Right ventricle myocardium inferior (tissue), 1 donor: ENCODE data around the gene C2orf42. TPM values are rescaled to one million over a fixed set of nuclear protein-coding genes. Genes with fewer than 3 reads are reported as not detected.
"Not testable (repeated sequence)": the region's sequence is repeated elsewhere in the genome, so short reads cannot be mapped to it uniquely, and the experiment has no call there.

Source experiments
- ATAC-seq: fragments of 200-7000 bp; cut with Tn5 transposase; one replicate; pipeline ENCODE4 v1.9.1; 2020; ENCODE audit warnings: mild to moderate bottlenecking, moderate library complexity
- DNase-seq: peaks from one replicate; pipeline ENCODE4 v3.0.0; 2021; ENCODE audit errors: missing footprints
- intact Hi-C: fragments of 100-400 bp; cut with DNase I; formaldehyde crosslinking; loops from one replicate; pipeline ENCODE4 v1.11.0; 2022
- long read RNA-seq: library from polyadenylated mRNA; unstranded; transcript quantifications from one replicate; pipeline ENCODE4 v2.0.0, GENCODE V29; 2021
- total RNA-seq: library from RNA; stranded (reverse); fragmentation: NEBNext Ultra II Directional; extraction: Animal tissue kit (Norgen Biotek cat#: 25700); gene quantifications from one replicate; pipeline ENCODE4 v1.2.1, GENCODE V29; 2021
- donor health status: DM: no; HTN: yes; CAD: no; lungs with severe emphysema.

C2orf42 gene
- total RNA-seq = 14.1 TPM
- long read RNA-seq, partial matches to known transcripts = 0 of 7 reads
- long read RNA-seq, other reads (novel, unspliced or antisense) = 6 of 7 reads

- peak; percentile 96 for DNase-seq
- peak; percentile 98 for ATAC-seq
- intact Hi-C loops = loop anchor here (1.0 to 5.0 kb wide), 4 partner anchors 57 to 276 kb away; partner anchors contain the start of genes FAM136A and PCBP1
These were observed at the start of gene C2orf42 for GRCh38 chr2:70190418-70191243. C2orf42 (minus strand) TSS chr2:70191019; CDS start chr2:70181985, 9,034 bp downstream.

GRCh38 chr2:70240599-70240998 lies 49.8 kb upstream of the C2orf42 start:
- no peak for DNase-seq
- ATAC-seq = no peak
- intact Hi-C loops = no loop called here

GRCh38 chr2:70233926-70234325 lies 43.1 kb upstream of the C2orf42 start:
- intact Hi-C loops = no loop called here
- DNase-seq (no peak), ATAC-seq (no peak)

- ATAC-seq (no peak), DNase-seq (no peak)
- intact Hi-C loops = no loop called here
These were observed 36.0 kb upstream of the C2orf42 start for GRCh38 chr2:70226781-70227180.

- DNase-seq, ATAC-seq, intact Hi-C loops: not testable (repeated sequence)
These were observed 32.5 kb upstream of the C2orf42 start for GRCh38 chr2:70223305-70223704.

- no peak for DNase-seq
- intact Hi-C loops = no loop called here
- no peak for ATAC-seq
These were observed 24.2 kb upstream of the C2orf42 start for GRCh38 chr2:70214953-70215549.

- DNase-seq (no peak), ATAC-seq (no peak)
- intact Hi-C loops = no loop called here
These were observed 23.5 kb upstream of the C2orf42 start for GRCh38 chr2:70214365-70214764.

GRCh38 chr2:70212298-70212932 lies 21.6 kb upstream of the C2orf42 start:
- DNase-seq (no peak), ATAC-seq (no peak)
- intact Hi-C loops = no loop called here

GRCh38 chr2:70211595-70211994 lies 20.8 kb upstream of the C2orf42 start:
- intact Hi-C loops = no loop called here

GRCh38 chr2:70204452-70204851 lies 13.6 kb upstream of the C2orf42 start:
- intact Hi-C loops = no loop called here
- ATAC-seq (no peak), DNase-seq (no peak)

More at GRCh38 chr2:70211595-70211994, 20.8 kb upstream of the C2orf42 start:
- ATAC-seq (no peak), DNase-seq (no peak)

GRCh38 chr2:70203086-70203485 lies 12.3 kb upstream of the C2orf42 start:
- no peak for ATAC-seq
- intact Hi-C loops = no loop called here
- no peak for DNase-seq

- ATAC-seq (no peak), DNase-seq (no peak)
- intact Hi-C loops = no loop called here
These were observed 11.5 kb upstream of the C2orf42 start for GRCh38 chr2:70202236-70202806.

GRCh38 chr2:70201831-70202230 lies 11.0 kb upstream of the C2orf42 start:
- intact Hi-C loops = no loop called here
- no peak for ATAC-seq
- no peak for DNase-seq

- intact Hi-C loops = no loop called here
- ATAC-seq (no peak), DNase-seq (no peak)
These were observed 10.5 kb upstream of the C2orf42 start for GRCh38 chr2:70201225-70201768.

GRCh38 chr2:70199320-70199864 lies 8.6 kb upstream of the C2orf42 start:
- ATAC-seq (no peak), DNase-seq (no peak)
- intact Hi-C loops = no loop called here

- intact Hi-C loops = loop anchor here (5.0 kb wide), 2 partner anchors 105 to 110 kb away; partner anchors contain the start of genes FAM136A and PCBP1
- no peak for DNase-seq
- ATAC-seq = no peak
These were observed 1.7 kb upstream of the C2orf42 start for GRCh38 chr2:70192516-70192915.

- intact Hi-C loops = loop anchor here (5.0 kb wide), 2 partner anchors 104 to 111 kb away; partner anchors contain the start of genes FAM136A and PCBP1
- DNase-seq (no peak), ATAC-seq (no peak)
These were observed 471 bp upstream of the C2orf42 start for GRCh38 chr2:70191244-70191735.

GRCh38 chr2:70188460-70188859 lies 2.4 kb downstream of the C2orf42 start:
- no peak for ATAC-seq

More at GRCh38 chr2:70188460-70188859, 2.4 kb downstream of the C2orf42 start:
- no peak for DNase-seq
- intact Hi-C loops = no loop called here
